DMS53 treated with DMSO at 0.1 percent for 48 hours (cell line): ENCODE measurements around the gene ANKEF1.
A peak's percentile ranks its signal among the peaks of the same experiment; 100 is the strongest.

Experiments used
- DNase-seq: peaks from one replicate; lab custom pipeline; 2025; ENCODE audit not compliant: unreplicated experiment; lab: John Stamatoyannopoulos, UW

ANKEF1 gene

DNA sequence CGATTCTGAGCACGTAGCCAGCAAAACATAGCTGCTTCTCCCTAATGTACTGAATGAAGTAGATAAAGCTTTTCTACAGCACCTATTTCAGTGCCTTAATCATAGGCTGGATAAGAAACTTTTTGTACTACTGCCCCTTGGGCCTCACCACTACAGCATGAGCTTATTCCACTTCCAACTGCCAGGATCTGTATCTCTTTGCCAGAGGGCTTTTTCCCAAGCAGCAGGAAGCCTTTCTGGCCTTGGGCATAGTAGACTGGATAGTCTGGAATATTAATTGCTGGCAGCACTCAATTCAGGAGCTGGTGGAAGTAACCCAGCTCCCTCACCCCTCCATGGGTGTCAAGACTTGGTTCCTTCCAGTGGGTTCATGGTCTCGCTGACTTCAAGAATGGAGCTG is 43.6 kb downstream of the ANKEF1 start:
- no peak for DNase-seq

DNA sequence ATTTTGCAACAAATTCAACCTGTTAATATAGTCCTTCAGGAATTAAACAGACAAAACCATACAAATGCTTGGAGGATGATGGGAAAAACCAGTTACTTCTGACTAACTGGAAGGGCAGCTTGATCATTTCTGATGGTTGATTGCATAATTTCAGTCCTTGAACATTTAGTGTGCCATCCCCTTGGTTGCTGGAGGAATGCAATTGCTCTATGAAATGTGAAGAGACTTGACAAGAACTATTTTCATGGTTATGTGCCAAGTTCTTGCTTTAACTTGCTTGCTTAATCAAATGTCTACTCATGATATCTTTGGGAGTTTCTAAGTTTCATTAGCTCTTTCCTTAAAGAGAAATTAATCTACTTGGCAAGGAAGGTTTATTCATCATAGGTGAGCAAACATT is 45.2 kb downstream of the ANKEF1 start:
- no peak for DNase-seq

DNA sequence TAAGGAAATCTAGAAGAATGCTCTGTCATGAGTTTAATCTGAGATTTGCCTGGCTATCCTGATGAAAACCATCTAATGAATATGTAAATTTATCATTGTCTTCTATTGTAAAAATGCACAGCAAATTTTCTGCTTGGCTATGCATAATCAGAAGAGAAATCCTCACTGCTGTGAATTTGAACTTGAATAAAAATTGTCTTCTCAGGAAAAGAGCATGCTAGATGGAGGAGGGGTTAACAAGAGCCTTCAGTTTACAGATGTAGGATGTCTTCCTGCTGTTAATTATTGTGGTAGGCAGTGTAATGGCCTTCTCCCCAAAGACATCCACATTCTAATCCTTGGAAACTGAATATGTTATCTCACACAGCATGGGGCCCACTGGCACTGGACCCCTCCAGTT is 45.8 kb downstream of the ANKEF1 start:
- no peak for DNase-seq

DNA sequence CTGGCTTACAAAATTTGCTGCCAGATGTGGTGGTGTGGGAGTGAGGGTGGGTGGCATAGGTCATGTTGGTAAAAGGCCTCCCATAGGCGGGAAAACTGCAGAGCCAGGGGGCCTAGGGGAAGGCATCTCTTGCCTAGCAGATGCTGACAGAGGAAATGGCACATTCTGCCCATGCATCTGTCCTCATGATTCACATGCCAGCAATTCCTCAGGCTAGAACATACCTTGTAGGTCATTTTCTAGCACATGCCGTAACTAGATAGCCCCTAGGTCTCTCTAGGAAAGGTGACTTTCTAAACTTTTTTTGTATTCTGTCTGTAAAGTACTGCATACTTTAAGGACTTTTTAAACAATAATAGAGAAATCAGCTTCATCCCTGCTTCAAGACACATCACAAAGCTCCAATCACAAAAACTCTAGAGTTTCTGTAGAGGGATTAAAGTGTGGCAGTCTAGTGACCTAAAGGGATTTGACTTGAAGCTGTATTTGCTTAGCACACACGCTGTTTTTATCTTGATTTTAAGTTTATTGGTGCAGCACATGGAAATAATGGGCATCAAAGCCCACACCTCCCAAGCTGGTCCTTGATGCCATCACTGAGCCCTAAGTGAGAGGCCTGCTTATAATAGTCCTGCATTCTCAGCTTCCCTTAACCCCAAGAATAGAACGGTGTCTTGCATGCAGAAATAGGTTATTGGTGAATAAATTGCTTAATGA is 55.2 kb downstream of the ANKEF1 start:
- DNase-seq: no peak

DNA sequence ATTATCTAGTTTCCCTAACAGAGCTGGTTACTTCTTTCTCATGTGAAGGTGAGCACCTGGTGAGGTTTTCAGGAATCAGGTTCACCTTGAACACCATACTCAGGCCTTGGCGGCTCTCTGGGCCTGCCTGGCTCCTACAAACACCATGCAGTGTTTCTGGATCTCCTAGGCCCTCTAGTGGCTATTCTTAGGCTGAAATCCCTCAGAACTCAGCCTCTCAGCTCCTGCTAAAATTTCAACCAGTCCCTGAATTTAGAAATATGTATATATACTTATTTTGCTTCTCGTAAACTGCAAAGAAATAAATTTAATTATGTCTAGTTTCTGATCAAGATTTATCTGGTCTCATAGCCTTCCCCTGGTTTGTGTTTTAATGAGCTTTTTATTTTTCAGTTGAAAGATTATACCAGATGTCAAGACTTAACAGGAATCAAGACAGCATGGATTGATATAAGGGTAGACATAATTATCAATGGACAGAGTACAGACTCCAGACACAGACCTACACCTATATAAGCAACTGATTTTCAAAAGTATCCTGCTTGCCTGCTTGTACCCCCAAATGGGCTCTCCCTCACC is 55.9 kb downstream of the ANKEF1 start:
- peak; percentile 64 for DNase-seq

DNA sequence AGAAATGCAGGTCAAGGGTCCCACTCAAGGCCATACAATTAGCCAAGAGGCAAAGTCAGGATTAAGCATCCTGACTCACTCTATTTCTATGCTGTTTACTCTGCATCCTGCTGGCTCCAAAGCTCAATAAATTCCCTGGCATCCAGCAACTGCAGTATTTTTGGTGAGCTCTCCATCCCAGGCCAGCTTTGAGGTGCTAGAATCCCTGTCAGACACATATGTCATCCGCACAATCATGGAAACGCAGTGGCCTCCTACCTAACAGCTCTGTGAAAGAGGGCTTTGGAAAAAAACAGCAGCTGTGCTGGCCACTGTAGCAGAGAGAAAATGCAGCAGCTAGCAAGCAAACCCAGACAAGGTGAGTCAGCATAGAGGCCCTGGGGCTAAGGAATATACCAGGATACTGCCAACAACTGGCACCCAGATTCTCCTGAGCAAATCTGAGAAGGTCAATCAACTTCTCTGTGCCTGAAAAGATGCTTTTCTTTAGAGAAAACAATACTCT is 58.4 kb downstream of the ANKEF1 start:
- peak; percentile 18 for DNase-seq

DNA sequence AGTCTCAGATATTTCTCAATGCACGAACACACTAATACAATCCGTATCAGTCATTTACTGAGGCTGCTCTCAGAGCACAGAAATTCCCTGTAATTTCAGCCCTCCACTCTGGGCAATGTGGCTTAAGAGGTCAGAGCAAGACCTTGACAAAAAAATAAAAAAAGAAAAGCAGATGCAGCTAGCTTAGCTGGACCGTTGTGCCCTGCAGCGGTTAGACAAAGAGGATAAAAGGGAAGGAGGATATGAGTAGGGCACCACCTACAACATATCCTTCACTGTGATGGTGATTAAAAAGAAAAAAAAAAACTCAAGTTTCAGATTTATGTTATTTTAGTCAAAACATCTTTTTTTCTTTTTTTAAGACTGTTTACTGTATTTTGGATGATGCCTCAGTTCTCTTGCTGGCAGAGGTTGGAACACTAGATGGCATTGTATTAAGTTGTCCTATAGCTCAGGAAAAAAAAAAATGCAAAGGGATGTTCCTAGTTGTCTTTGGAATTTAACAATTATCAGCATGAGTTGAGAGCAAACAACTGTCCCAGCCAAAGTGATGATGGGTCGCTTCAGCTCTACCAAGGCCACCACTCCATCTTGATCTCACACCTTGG is 59.9 kb downstream of the ANKEF1 start:
- no peak for DNase-seq

DNA sequence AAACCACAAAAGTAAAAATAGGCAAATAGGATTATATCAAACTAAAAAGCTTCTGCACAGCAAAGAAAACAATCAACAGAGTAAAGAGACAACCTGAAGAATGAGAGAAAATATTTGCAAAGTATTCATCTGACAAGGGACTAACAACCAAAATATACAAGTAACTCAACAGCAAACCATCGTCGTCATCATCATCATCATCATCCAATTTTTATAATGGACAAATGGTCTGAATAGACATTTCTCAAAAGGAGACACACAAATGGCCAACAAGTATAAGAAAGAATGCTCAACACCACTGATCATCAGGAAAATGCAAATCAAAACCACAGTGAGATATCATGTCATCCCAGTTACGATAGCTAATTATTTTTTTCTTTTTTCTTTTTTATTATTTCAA is 62.0 kb downstream of the ANKEF1 start:
- no peak for DNase-seq

DNA sequence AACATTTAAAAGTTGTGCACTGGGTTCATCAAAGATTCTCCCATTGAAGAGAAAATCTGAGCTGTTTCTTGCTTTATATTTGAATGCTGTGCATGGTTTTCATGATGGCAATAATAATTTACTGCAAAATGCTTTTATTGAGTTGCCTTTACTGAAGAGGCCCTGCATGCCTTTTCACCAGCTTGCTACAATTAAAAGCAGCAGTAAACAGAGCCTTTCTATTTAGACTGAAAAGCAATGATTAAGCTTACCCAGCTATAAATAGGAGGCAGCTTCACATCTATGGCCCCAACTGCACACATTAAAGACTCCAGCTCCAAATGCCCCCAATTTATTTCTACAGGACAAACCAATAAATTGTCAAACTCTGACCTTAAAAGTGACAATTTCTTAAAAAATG is 70.3 kb downstream of the ANKEF1 start:
- DNase-seq: no peak
